OCI-LY7 (cell line): ENCODE data around the gene ZFHX3. TPM values are rescaled to one million over a fixed set of nuclear protein-coding genes. Genes with fewer than 3 reads are reported as not detected.

Source experiments
- BruUV-seq: library from RNA; stranded (reverse); fragments of 400-500 nt; replicated peaks from 2 replicates; lab custom pipeline; 2021; lab: Mats Ljungman, UMichigan
- CTCF ChIA-PET: fragments of 300-600 bp; sonication (Branson Sonifier 250); formaldehyde crosslinking; loops from one replicate; lab custom pipeline; 2022; ENCODE audit warnings: antibody characterized with exemption; ENCODE audit not compliant: unreplicated experiment; lab: Charles Lee
- POLR2A ChIA-PET: fragments of 300-600 bp; sonication (Branson Sonifier 250); formaldehyde crosslinking; loops from one replicate; lab custom pipeline; 2022; ENCODE audit warnings: antibody characterized with exemption; lab: Charles Lee
- DNase-seq: peaks from one replicate; pipeline ENCODE4 v3.0.0-alpha.2; 2015; ENCODE audit warnings: low spot score
- H2AFZ ChIP-seq: fragments of 200-600 bp; sonication (generic), shearing (Covaris generic); 2 replicates; pipeline ENCODE4 v1.6.1; 2014; ENCODE audit warnings: mild to moderate bottlenecking, antibody characterized with exemption, low read length, moderate library complexity
- H3K27ac ChIP-seq: fragments of 200-600 bp; sonication (generic); 2 replicates; pipeline ENCODE4 v1.5.1; 2014; ENCODE audit warnings: mixed run types, low read depth, mild to moderate bottlenecking, moderate library complexity, low read length, inconsistent platforms; ENCODE audit not compliant: poor library complexity, severe bottlenecking
- H3K36me3 ChIP-seq: fragments of 200-600 bp; sonication (generic); 2 replicates; pipeline ENCODE4 v1.6.1; 2014; ENCODE audit warnings: mild to moderate bottlenecking, antibody characterized with exemption, low read length, moderate library complexity, mixed read lengths; ENCODE audit not compliant: insufficient read depth
- H3K4me1 ChIP-seq: fragments of 200-600 bp; sonication (generic); 2 replicates; pipeline ENCODE4 v1.5.1; 2014; ENCODE audit warnings: mild to moderate bottlenecking, low read length; ENCODE audit not compliant: insufficient read depth, poor library complexity, severe bottlenecking
- H3K4me2 ChIP-seq: fragments of 200-600 bp; sonication (generic); 2 replicates; pipeline ENCODE4 v1.6.1; 2014; ENCODE audit warnings: mild to moderate bottlenecking, low read length
- H3K4me3 ChIP-seq: fragments of 200-600 bp; sonication (generic); 2 replicates; pipeline ENCODE4 v1.5.1; 2014; ENCODE audit warnings: mild to moderate bottlenecking, low read depth, low read length; ENCODE audit not compliant: poor library complexity, severe bottlenecking
- H3K79me2 ChIP-seq: fragments of 200-600 bp; sonication (generic); 2 replicates; pipeline ENCODE4 v1.6.1; 2016; ENCODE audit warnings: low read depth, mild to moderate bottlenecking, low read length, moderate library complexity, mixed read lengths; ENCODE audit not compliant: insufficient read depth
- H3K9me2 ChIP-seq: fragments of 200-600 bp; sonication (generic); 2 replicates; pipeline ENCODE4 v1.6.1; 2016; ENCODE audit warnings: mild to moderate bottlenecking, low read length, mixed read lengths; ENCODE audit not compliant: insufficient read depth
- H3K9me3 ChIP-seq: fragments of 200-600 bp; sonication (generic); 2 replicates; pipeline ENCODE4 v1.6.1; 2014; ENCODE audit warnings: mild to moderate bottlenecking, mixed run types, low read length, mixed read lengths
- H4K20me1 ChIP-seq: fragments of 200-600 bp; sonication (generic); 2 replicates; pipeline ENCODE4 v1.6.1; 2014; ENCODE audit warnings: mild to moderate bottlenecking, antibody characterized with exemption, low read length, moderate library complexity, mixed read lengths; ENCODE audit not compliant: insufficient read depth
- EZH2phosphoT487 ChIP-seq: fragments of 200-600 bp; sonication (generic); IDR thresholded peaks from 2 replicates; pipeline ENCODE4 v1.6.1; 2018; ENCODE audit warnings: low read depth, borderline replicate concordance, mild to moderate bottlenecking, mixed run types, antibody characterized with exemption, low read length, moderate library complexity, mixed read lengths
- intact Hi-C: fragments of 100-400 bp; cut with micrococcal nuclease; formaldehyde crosslinking; loops from one replicate; pipeline ENCODE4 v1.10.0; 2022; ENCODE audit not compliant: unreplicated experiment
- total RNA-seq, 2 experiments: library from RNA; depleted of rRNA in 1 of 2; stranded (reverse); fragments of >200 nt in 1 of 2; shearing (Covaris generic) in 1 of 2; gene quantifications; 2 replicates each; pipeline ENCODE4 v1.2.3, GENCODE V29; 2014 to 2022
- TF ChIP-seq, protein P1 (sequence below): fragments of 200-600 bp; sonication (generic); conservative IDR thresholded peaks from 2 replicates; pipeline ENCODE4 v1.5.1; 2014; ENCODE audit warnings: mild to moderate bottlenecking, antibody characterized with exemption, low read length, moderate library complexity, mixed read lengths

Gene ZFHX3
- total RNA-seq, 2 experiments from 2014 or later: 1.3 to 6.2 TPM

DNA sequence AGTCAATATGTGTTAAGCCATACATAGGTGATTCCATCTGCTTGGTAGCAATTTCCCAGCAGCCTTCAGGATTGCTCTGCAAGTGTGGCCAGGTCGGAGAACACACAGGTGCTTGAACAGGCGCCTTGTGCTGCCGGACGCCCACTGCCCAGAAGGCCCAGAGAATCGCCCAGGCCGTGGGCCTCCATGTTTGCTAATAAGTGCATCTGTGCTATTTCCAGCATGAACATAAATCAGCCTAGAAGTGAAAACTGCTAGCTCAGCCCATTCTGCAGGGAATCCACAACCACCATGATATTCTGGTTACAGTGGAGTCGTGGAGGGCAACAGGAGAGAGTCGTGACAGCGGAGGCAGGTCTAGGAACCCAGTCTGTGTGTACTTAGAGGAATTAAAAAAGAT is 78.1 kb downstream of the ZFHX3 start:
- Histone ChIP-seq H3K9me2 (no peaks in the 10 kb centered on the region), H3K4me3 (no peak overlapping the region), H3K27ac (no peak overlapping the region), H4K20me1 (no peaks in the 10 kb centered on the region), H3K36me3 (no peaks in the 10 kb centered on the region), H3K79me2 (no peaks in the 10 kb centered on the region), H3K4me1 (no peaks in the 10 kb centered on the region), H2AFZ (no peak overlapping the region), H3K4me2 (no peak overlapping the region), H3K9me3 (no peaks in the 10 kb centered on the region)
- intact Hi-C loops: no loop called here
- POLR2A ChIA-PET: no interaction called here
- TF ChIP-seq, protein P1, sequence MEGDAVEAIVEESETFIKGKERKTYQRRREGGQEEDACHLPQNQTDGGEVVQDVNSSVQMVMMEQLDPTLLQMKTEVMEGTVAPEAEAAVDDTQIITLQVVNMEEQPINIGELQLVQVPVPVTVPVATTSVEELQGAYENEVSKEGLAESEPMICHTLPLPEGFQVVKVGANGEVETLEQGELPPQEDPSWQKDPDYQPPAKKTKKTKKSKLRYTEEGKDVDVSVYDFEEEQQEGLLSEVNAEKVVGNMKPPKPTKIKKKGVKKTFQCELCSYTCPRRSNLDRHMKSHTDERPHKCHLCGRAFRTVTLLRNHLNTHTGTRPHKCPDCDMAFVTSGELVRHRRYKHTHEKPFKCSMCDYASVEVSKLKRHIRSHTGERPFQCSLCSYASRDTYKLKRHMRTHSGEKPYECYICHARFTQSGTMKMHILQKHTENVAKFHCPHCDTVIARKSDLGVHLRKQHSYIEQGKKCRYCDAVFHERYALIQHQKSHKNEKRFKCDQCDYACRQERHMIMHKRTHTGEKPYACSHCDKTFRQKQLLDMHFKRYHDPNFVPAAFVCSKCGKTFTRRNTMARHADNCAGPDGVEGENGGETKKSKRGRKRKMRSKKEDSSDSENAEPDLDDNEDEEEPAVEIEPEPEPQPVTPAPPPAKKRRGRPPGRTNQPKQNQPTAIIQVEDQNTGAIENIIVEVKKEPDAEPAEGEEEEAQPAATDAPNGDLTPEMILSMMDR: no peak
- no peak for TF ChIP-seq EZH2phosphoT487
- DNase-seq: no peak
- BruUV-seq: no TSS peak
- CTCF ChIA-PET: no interaction called here

DNA sequence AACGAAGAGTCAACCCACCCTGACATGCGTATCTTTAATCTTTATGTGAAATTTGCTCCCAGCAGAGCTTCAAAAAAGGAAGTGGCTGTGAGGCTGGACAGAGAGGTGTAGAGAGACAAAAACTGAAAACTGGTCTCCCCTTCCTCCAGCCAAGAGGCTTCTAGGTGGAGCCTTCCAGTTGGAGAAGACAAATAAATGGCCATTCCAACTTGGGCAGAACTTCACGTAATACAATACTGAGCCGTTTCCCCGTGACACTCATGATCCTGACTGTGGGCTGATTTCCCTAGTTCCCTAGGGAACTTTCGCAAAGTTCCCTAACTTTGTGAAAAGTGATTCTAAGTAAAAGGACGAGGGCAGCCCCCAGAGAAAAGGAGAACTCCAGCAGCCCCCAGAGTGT is 78.8 kb downstream of the ZFHX3 start:
- no peak overlapping the region for H3K4me2 ChIP-seq
- DNase-seq: no peak
- no peaks in the 10 kb centered on the region for H4K20me1 ChIP-seq
- CTCF ChIA-PET: no interaction called here
- no peaks in the 10 kb centered on the region for H3K9me2 ChIP-seq
- H3K27ac ChIP-seq: no peak overlapping the region
- no peak overlapping the region for H2AFZ ChIP-seq
- H3K36me3 ChIP-seq: no peaks in the 10 kb centered on the region
- POLR2A ChIA-PET: no interaction called here
- no peaks in the 10 kb centered on the region for H3K9me3 ChIP-seq
- no peak for TF ChIP-seq EZH2phosphoT487
- TF ChIP-seq, protein P1: no peak
- BruUV-seq: no TSS peak
- H3K79me2 ChIP-seq: no peaks in the 10 kb centered on the region
- intact Hi-C loops: no loop called here
- H3K4me1 ChIP-seq: no peaks in the 10 kb centered on the region
- H3K4me3 ChIP-seq: no peak overlapping the region

DNA sequence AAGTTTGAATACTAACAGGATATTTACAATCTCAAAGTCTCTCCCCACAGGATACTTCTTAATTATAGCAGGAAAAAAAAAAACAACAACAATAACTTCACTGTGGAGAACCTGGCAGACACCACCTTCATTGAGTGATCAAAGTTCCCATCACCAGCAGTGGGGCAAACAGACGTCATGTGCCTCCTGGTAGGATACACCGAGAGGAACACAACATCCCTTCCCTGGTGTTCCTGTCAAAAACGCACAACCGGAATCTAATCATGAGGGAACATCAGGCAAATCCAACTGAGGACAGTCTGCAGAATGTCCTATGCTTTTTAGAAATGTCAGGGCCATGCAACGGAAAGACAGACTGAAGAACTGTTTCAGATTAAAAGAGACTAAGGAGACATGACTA is 80.0 kb downstream of the ZFHX3 start:
- ChIA-PET POLR2A (no interaction called here), CTCF (no interaction called here)
- H3K9me2 ChIP-seq: no peaks in the 10 kb centered on the region
- H3K4me2 ChIP-seq: no peak overlapping the region
- no peaks in the 10 kb centered on the region for H3K79me2 ChIP-seq
- no peak for DNase-seq
- no peaks in the 10 kb centered on the region for H3K36me3 ChIP-seq
- TF ChIP-seq EZH2phosphoT487: no peak
- TF ChIP-seq, protein P1: no peak
- H3K27ac ChIP-seq: no peak overlapping the region
- H3K4me1 ChIP-seq: no peaks in the 10 kb centered on the region
- no peaks in the 10 kb centered on the region for H3K9me3 ChIP-seq
- H4K20me1 ChIP-seq: no peaks in the 10 kb centered on the region
- H2AFZ ChIP-seq: no peak overlapping the region
- H3K4me3 ChIP-seq: no peak overlapping the region
- no TSS peak for BruUV-seq
- intact Hi-C loops: no loop called here
